SK-N-DZ (cell line): ENCODE results near the gene CNTNAP2.

Experiments
- DNase-seq: peaks from one replicate; pipeline ENCODE4 v3.0.0-alpha.2; 2015; ENCODE audit warnings: low spot score

The CNTNAP2 gene

DNA sequence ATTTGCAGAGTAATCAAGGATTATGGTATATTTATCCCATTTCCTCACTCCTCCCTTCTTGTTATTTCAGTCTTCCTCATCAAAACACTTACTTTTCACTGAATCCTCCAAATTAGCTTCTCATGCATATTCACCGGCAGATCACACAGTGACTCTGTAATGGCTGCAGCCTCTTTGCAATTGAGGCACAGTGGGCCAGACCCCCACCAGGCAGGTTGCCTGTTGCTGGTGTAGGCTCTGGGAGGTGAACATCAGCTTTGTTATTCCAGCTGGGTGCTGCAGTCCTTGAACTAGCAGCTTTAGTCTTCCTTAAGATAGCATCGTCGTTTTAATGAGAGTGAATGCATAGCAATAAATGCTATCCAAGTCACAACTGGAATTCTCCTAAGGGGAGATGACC is 449.3 kb downstream of the CNTNAP2 start:
- no peak for DNase-seq

- peak; percentile 39 for DNase-seq
These were observed 459.3 kb downstream of the CNTNAP2 start for GRCh38 chr7:146575903-146576302.

GRCh38 chr7:146591976-146592375 is 475.4 kb downstream of the CNTNAP2 start:
- DNase-seq, result no peak

- DNase-seq, result no peak
These were observed 490.0 kb downstream of the CNTNAP2 start for GRCh38 chr7:146606628-146607027.

GRCh38 chr7:146619641-146620040 is 503.0 kb downstream of the CNTNAP2 start:
- no peak for DNase-seq

- no peak for DNase-seq
These were observed 510.3 kb downstream of the CNTNAP2 start for GRCh38 chr7:146626912-146627311.

- no peak for DNase-seq
These were observed 518.8 kb downstream of the CNTNAP2 start for GRCh38 chr7:146635205-146636032.

GRCh38 chr7:146636033-146636356 is 519.4 kb downstream of the CNTNAP2 start:
- no peak for DNase-seq

GRCh38 chr7:146636581-146636980 is 520.0 kb downstream of the CNTNAP2 start:
- no peak for DNase-seq

GRCh38 chr7:146639291-146639690 is 522.7 kb downstream of the CNTNAP2 start:
- no peak for DNase-seq

DNA sequence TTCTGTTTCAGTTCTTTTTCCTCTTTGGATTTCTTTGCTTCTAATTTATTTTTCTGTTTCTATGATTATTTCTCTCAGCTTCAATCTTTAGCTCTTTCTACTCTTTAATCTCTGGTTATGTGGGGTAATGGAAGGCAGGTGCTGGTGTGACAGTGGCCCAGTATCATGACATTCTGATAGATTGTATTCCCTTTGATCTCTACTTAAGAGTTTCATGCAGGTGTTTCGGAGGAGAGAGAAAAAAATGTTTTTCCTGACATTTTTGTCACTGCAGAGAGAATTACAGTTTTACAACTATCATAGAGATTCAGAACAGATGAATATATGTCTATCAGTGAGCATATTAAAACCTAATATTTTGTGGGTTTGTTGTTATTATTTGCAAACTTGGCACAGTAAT is 524.9 kb downstream of the CNTNAP2 start:
- no peak for DNase-seq

- no peak for DNase-seq
These were observed 528.9 kb downstream of the CNTNAP2 start for GRCh38 chr7:146645383-146645976.

DNA sequence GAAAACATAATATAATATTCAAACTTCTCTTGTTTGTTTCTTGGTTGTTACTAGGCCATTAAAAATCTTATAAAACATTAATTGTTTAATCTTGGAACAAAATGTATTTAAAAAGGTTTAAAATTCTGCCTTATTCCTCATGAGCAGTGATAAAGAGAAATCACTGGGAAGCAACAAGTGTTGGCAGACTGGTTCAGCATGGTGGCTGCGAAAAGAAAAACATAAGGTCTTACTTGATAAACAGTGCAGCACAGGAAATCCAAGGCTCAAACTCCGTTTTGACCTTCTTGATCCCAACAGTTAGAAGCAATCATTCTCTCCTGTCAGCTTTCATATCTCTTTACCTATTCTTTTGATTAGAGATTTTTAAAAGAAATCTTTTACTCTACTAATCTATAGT is 530.8 kb downstream of the CNTNAP2 start:
- no peak for DNase-seq

GRCh38 chr7:146652176-146652575 is 535.6 kb downstream of the CNTNAP2 start:
- DNase-seq, result no peak

GRCh38 chr7:146654048-146654447 is 537.4 kb downstream of the CNTNAP2 start:
- DNase-seq, result no peak

GRCh38 chr7:146655928-146656797 is 539.6 kb downstream of the CNTNAP2 start:
- peak; percentile 17 for DNase-seq

DNA sequence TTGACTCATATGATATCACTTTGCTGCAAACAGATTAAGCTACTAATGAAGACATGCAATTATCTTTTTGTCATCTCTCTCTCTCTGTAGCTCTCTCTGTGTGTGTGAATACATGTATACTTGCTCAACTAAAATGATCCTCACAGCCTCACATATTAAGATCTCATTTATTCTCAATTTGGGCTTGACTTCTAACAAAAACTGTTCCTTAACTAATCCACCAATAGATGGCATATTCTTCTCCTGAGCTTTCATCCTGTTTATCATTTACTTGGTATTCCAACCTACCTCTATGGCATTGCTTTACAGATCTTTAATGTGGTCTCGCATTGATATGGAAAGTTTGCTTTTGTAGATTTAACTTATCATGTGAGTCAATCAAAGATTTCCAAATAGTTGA is 540.4 kb downstream of the CNTNAP2 start:
- DNase-seq, result no peak

DNA sequence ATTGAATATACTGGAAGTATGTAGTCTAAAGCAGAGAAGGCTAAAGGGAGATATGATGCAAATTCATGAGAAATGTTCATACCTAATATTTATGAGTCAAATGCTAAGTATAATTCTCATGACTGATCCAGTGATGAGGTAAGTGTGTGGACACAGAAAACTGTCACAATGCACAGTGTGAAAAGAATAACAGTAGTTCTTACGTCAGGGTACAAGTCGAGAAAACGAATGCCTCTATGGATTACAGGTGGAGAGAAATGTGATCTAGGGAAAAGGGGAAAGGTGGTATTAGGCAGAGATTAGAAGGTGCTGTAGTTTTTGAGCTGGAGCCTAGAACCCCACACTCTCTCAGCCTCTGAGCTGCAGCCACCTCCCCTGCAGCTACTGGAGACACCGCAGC is 542.0 kb downstream of the CNTNAP2 start:
- no peak for DNase-seq

- DNase-seq, result no peak
These were observed 543.1 kb downstream of the CNTNAP2 start for GRCh38 chr7:146659732-146660131.

DNA sequence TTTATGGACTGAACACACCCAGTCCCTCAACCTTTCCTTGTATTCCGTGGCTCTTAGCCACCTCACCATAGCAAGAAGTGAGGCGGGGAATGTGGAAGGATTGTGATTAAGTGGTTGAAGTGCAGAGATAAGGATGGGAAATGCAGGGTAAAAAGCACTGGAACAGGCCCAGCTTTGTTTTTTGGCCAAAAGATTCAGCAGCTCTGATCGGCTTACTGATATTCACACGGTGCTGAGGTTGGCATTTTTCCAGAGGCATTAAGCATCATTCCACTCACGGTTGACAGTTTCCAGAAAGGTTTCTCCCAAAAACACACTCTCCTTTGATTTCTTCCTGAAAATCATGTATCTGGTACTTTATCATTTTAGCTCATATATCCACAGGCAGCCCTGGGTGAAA is 544.2 kb downstream of the CNTNAP2 start:
- peak; percentile 95 for DNase-seq

GRCh38 chr7:146661435-146661834 is 544.8 kb downstream of the CNTNAP2 start:
- DNase-seq, result peak; percentile 22

- peak; percentile 47 for DNase-seq
These were observed 545.3 kb downstream of the CNTNAP2 start for GRCh38 chr7:146661929-146662328.
